NCI-H1105 (cell line): ENCODE results near the gene FBXL3.
A peak's percentile ranks its signal among the peaks of the same experiment; 100 is the strongest.
"Not testable (repeated sequence)": the region's sequence is repeated elsewhere in the genome, so short reads cannot be mapped to it uniquely, and the experiment has no call there.

Experiments used
- DNase-seq: peaks from one replicate; lab custom pipeline; 2025; lab: John Stamatoyannopoulos, UW

The FBXL3 gene

GRCh38 chr13:76983676-76984075 is 43.3 kb downstream of the FBXL3 start:
- DNase-seq, result no peak

DNA sequence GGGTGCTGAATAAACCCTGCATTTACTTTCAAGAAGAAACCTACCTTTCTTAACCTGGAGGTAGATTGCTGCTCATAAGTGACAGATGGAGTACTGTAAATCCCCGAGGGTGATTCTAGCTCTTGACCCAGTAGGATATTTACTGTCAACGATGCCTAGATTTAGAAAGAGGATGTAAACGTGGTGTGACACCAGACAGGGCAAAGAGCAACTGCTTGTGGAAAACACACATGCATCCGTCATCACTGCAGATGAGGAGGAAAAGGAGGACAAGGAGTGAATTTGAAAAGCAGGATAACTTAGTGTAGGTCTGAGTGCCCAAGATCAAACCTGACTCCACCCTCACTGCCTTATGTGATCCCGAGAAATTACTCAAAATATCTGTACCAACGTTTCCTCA is 44.9 kb downstream of the FBXL3 start:
- DNase-seq, result no peak

DNA sequence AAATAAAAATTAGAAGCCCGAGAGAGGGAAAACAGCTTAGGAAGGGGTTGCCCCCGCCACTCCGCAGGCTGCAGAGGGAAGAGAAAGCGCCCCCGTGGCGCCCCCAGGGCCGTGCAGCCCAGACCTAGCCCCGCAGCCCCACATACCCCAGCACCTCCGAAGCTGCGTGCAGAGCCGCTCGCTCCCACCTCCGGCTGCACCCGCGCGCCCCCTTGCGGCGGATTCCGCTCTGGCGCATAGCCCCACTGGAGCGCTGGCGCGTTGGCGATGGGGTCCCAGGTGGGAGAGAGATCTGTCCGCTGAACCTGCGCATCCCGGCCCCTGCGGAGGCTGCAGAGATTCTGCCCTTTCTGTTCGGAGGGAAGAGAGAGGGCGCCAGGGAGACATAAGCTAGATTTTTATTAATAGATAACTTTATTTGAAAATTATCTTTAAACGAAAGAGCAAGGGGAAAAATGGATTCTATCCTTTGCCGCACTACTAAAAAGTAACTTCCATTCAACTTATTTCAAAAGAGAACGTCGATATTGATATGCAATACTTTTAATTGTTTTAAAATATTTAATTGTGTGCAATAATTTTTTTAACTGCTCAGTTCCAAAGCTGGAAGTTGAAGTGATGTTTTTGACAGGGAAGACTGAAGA is 46.8 kb downstream of the FBXL3 start:
- DNase-seq, result peak; percentile 25

DNA sequence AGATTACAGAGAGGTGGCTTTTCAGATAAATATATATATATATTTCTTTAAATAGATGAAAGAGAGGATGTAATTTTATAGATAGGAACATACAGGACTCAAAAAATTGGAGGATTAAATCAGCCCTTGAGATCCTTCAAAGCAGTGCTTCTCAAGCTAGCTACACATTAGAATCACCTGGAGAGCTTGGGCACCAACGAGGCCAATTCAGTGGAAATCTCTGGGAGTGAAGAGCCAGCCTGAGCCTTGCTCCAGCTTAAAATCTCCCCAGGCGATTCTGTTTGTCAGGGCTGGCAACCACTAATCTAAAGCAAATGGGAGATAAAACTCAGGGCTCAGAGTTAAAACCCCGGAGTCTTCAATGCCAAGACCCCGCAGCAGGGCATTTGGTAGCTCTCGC is 50.0 kb downstream of the FBXL3 start:
- no peak for DNase-seq

DNA sequence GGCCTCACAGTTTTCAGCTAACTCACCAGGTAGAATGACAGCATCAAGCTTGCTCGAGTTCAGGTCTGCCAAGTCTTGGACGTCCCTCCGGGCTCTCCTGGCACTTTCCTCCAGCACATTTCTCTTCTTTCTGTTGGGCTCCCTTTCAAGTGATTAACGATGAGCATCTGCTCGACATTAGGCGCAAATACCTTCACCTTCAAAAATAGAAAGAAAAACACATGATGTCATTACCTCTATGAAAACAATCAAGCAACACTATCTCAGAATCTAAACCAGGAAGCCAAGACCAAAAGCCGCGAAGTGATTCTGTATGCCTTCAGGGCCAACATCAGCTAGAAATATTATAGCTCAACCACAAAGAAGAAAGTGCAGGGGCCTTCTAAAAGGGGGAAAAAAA is 50.5 kb downstream of the FBXL3 start:
- no peak for DNase-seq

DNA sequence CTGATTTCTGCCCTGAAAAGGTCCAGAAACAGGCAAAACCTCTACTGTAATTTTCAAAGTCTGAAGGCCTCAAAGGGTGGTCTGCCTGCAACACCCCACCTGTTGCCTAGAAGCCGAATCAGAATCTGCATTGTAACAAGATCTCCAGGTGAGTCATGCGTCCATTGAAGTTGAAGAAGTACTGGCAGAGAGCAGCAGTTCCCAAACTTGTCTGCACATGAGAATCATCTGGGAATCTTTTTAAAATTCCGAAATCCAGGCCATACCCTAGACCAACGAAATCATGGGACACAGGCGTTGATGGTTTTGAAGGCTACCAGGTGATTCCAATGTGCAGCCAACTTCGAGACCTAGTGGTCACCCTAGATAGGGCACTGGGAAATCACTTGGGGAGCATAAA is 51.1 kb downstream of the FBXL3 start:
- no peak for DNase-seq

DNA sequence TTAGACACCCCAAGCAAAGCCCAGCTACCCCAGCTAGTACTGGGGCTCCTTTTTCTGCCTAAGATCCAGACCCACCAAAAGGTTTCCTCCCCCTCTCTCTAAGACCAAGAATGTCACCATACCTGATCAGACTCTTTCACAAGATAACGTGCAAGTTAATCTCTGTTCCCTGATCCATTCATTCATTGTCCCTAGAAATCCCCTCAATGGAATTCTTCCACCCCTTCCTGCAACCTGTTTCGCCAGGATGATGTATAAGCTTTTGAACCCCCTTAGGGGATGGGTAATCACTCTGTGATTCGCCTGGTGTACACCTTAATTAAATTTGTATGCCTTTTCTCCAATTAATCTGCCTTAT is 52.4 kb downstream of the FBXL3 start:
- DNase-seq, result no peak

DNA sequence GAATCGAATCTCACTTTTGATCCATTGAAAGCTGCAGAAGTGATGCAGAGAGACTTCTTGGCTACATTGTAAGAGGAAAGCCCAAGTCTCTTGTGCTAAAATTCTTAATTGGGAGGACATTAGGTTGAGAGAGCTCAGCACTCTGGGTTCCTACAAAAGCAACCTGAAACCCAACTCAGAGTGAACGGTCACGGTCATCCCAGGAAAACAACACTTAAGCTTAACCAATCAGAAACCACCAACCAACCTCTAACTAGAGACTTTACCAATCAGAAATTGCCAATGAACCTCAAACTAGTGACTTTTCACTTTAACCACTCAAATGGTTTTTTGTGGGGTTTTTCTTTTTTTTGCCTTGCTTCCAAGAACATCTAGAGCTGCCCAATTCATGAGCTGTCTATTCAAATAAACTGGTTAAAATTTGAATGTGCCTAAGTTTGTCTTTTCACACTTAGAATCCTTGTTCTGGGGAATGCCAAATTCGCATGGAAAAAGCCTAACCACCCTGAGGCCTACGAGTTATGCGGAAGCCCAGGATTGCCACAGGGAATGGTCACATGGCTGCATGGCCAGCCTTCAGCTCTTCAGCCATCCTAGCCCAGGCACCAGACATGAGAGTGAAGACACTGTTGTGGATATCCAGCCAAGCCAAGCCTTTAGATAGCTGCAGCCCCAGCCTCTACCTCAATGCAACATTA is 52.9 kb downstream of the FBXL3 start:
- no peak for DNase-seq

GRCh38 chr13:76971851-76972829 is 54.8 kb downstream of the FBXL3 start:
- DNase-seq, result no peak

- no peak for DNase-seq
Measured at GRCh38 chr13:76971215-76971614, 55.7 kb downstream of the FBXL3 start.

DNA sequence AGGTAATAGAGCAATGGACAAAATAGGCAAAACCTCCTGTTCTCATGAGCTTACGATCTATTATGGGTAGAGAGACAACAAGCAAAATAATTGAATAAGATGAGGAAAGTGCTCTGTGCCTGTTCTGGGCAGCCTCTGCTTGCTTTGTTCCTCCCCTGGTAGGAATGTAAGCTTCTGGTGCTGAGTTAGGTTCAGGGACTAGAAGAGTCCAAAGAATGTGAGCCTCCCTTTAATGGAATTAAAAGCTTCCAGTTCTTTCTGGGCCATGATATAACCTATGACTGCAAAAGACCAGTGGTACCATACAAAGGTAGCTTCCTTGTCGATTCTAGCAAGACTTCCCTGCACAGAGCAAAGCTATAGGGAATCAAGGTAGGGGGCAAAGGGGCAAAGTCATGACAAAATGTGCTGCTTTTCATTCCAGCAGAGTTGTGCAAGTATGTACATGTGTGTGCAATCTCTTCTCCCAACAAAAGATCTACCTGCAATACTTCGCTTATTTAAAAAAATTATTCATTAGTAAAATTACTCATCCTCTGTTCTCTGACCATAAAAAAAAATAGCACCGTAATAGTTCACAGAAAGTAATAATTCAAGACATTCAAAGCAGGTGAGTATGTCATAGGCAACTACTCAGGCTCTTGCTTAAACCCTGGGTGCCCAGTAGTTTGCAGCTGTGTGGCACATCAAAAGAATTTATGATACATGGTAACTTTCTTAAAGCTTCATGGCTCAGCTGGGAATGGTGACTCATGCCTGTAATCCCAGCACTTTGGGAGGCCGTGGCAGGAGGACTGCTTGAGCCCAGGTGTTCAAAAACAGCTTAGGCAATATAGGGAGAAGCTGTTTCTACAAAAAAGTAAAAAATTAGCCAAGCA is 57.2 kb downstream of the FBXL3 start:
- no peak for DNase-seq

DNA sequence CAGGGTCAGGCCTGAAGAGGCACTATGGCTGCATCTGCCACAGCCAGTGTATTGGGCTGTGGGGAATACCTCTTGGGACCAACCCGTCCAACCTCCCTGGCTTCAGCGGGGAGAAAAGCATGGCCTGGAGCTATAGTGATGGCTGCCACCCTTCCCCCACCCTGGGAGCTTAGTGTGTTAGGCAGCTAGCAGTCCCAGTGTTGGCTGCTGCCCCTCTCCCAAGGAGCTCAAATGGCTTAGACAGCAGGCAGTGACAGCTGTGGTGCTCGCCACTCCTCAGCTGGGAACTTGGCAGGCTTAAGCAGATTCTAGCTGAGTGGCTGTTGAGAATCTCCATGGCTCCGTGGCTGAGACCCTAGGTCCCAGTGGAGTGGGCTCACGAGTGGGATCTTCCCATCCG is 58.9 kb downstream of the FBXL3 start:
- DNase-seq, result no peak

- no peak for DNase-seq
Measured at GRCh38 chr13:76967031-76967430, 59.9 kb downstream of the FBXL3 start.

- DNase-seq, result no peak
Measured at GRCh38 chr13:76965759-76966421, 61.1 kb downstream of the FBXL3 start.

DNA sequence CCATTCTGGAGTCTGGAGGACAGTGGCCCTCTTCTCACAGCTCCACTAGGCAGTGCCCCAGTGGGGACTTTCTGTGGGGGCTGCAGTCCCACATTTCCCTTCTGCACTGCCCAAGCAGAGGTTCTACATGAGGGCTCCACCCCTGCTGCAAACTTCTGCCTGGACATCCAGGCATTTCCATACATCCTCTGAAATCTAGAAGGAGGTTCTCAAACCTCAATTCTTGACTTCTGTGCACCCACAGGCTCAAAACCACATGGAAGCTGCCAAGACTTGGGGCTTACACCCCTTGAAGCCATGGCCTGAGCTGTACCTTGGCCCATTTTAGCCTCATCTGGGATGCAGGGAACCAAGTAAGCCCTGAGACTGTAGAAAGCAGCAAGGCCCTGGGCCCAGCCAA is 67.2 kb downstream of the FBXL3 start:
- DNase-seq, result not testable (repeated sequence)

DNA sequence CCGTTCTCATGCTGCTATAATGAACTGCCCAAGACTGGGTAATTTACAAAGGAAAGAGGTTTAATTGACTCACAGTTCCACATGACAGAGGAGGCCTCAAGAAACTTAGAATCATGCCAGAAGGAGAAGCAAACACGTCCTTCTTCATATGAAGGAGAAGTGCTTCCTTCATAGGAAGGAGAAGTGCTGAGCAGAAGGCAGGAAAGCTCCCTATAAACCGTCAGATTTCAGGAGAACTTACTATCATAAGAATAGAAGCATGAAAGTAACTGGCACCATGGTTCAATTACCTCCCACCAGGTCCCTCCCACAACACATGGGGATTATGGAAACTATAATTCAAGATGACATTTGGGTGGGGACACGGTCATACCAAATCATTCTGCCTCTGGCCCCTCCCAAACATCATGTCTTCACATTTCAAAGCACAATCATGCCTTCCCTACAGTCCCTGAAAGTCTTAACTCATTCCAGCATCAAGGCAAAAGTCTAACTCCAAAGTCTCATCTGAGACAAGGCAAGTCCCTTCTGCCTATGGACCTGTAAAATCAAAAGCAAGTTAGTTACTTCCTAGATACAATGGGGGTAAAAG is 68.0 kb downstream of the FBXL3 start:
- no peak for DNase-seq

- no peak for DNase-seq
Measured at GRCh38 chr13:76955661-76956060, 71.3 kb downstream of the FBXL3 start.
